ENCODE data around the gene WWOX.

WWOX gene

GRCh38 chr16:78227855-78228254 lies 128.4 kb downstream of the WWOX start:
- Histone ChIP-seq H3K27ac (no peak overlapping the region), H3K4me3 (ENCODE audit: low read depth in 1 of 2, low read length in 1 of 2) (no peak overlapping the region)
- TF ChIP-seq CTCF (IDR thresholded peaks at IDR 0.05) = no peak

GRCh38 chr16:78228704-78229103 lies 129.2 kb downstream of the WWOX start:
- no peaks in the 10 kb centered on the region for H3K27me3 ChIP-seq
- no peak for TF ChIP-seq CTCF (IDR thresholded peaks at IDR 0.05)
- H3K36me3 ChIP-seq = no peaks in the 10 kb centered on the region
- H3K27ac ChIP-seq = no peak overlapping the region
- H3K4me1 ChIP-seq (ENCODE audit: control insufficient read depth in 1 of 2, insufficient read depth in 1 of 2, low read depth in 1 of 2, low read length in 1 of 2) = no peaks in the 10 kb centered on the region
- no peaks in the 10 kb centered on the region for H3K9me3 ChIP-seq
- no peak overlapping the region for H3K4me3 ChIP-seq (ENCODE audit: low read depth in 1 of 2, low read length in 1 of 2)

More at GRCh38 chr16:78227855-78228254, 128.4 kb downstream of the WWOX start:
- H3K4me1 ChIP-seq (ENCODE audit: control insufficient read depth in 1 of 2, insufficient read depth in 1 of 2, low read depth in 1 of 2, low read length in 1 of 2) = no peaks in the 10 kb centered on the region
- H3K27me3 ChIP-seq = no peaks in the 10 kb centered on the region
- H3K36me3 ChIP-seq = no peaks in the 10 kb centered on the region
- no peaks in the 10 kb centered on the region for H3K9me3 ChIP-seq

GRCh38 chr16:78230832-78231231 lies 131.4 kb downstream of the WWOX start:
- no peak overlapping the region for H3K4me3 ChIP-seq (ENCODE audit: low read depth in 1 of 2, low read length in 1 of 2)
- no peak overlapping the region for H3K27ac ChIP-seq
- TF ChIP-seq CTCF (IDR thresholded peaks at IDR 0.05) = no peak
- H3K27me3 ChIP-seq = no peaks in the 10 kb centered on the region
- H3K4me1 ChIP-seq (ENCODE audit: control insufficient read depth in 1 of 2, insufficient read depth in 1 of 2, low read depth in 1 of 2, low read length in 1 of 2) = no peaks in the 10 kb centered on the region
- no peaks in the 10 kb centered on the region for H3K36me3 ChIP-seq
- no peaks in the 10 kb centered on the region for H3K9me3 ChIP-seq

- no peaks in the 10 kb centered on the region for H3K36me3 ChIP-seq
- no peak overlapping the region for H3K4me3 ChIP-seq (ENCODE audit: low read depth in 1 of 2, low read length in 1 of 2)
- no peaks in the 10 kb centered on the region for H3K9me3 ChIP-seq
- H3K4me1 ChIP-seq (ENCODE audit: control insufficient read depth in 1 of 2, insufficient read depth in 1 of 2, low read depth in 1 of 2, low read length in 1 of 2) = no peaks in the 10 kb centered on the region
- no peak for TF ChIP-seq CTCF (IDR thresholded peaks at IDR 0.05)
- no peaks in the 10 kb centered on the region for H3K27me3 ChIP-seq
- no peak overlapping the region for H3K27ac ChIP-seq
Measured at GRCh38 chr16:78235168-78235800, 135.8 kb downstream of the WWOX start.

- H3K4me3 ChIP-seq (ENCODE audit: low read depth in 1 of 2, low read length in 1 of 2) = no peak overlapping the region
- H3K27ac ChIP-seq = no peak overlapping the region
- no peaks in the 10 kb centered on the region for H3K9me3 ChIP-seq
- no peaks in the 10 kb centered on the region for H3K27me3 ChIP-seq
- H3K36me3 ChIP-seq = no peaks in the 10 kb centered on the region
- TF ChIP-seq CTCF (IDR thresholded peaks at IDR 0.05) = no peak
- H3K4me1 ChIP-seq (ENCODE audit: control insufficient read depth in 1 of 2, insufficient read depth in 1 of 2, low read depth in 1 of 2, low read length in 1 of 2) = no peaks in the 10 kb centered on the region
Measured at GRCh38 chr16:78235876-78236275, 136.4 kb downstream of the WWOX start.
